Measurements from ENCODE around the gene GNB1L.

GNB1L gene

DNA sequence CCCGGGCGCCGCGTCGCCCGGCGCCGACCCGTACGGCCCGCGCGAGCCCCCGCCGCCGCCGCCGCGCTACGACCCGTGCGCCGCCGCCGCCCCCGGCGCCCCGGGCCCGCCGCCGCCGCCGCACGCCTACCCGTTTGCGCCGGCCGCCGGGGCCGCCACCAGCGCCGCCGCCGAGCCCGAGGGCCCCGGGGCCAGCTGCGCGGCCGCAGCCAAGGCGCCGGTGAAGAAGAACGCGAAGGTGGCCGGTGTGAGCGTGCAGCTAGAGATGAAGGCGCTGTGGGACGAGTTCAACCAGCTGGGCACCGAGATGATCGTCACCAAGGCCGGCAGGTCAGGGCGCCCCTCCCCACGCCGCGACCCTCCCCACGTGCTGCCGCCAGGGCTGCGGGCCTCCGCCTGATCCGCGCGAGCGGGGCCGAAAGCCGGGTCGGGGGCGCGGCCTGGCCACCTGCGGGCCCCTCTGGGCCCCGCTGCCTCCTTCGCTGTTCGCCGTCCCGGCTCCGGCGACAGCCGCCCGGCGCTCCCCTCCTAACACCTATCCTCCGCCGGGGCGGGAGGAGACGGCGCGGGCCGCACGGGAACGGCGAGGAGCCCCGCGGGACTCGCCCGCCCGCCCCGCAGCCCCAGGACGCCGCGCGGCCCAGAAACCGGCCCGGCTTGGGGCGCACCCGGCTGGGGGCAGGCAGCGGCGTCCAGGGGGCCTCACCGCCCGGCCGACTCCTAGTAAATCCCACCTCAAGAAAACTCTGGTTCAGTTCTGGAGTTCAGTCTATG is 93.5 kb downstream of the GNB1L start:
- DNase-seq = no peak

DNA sequence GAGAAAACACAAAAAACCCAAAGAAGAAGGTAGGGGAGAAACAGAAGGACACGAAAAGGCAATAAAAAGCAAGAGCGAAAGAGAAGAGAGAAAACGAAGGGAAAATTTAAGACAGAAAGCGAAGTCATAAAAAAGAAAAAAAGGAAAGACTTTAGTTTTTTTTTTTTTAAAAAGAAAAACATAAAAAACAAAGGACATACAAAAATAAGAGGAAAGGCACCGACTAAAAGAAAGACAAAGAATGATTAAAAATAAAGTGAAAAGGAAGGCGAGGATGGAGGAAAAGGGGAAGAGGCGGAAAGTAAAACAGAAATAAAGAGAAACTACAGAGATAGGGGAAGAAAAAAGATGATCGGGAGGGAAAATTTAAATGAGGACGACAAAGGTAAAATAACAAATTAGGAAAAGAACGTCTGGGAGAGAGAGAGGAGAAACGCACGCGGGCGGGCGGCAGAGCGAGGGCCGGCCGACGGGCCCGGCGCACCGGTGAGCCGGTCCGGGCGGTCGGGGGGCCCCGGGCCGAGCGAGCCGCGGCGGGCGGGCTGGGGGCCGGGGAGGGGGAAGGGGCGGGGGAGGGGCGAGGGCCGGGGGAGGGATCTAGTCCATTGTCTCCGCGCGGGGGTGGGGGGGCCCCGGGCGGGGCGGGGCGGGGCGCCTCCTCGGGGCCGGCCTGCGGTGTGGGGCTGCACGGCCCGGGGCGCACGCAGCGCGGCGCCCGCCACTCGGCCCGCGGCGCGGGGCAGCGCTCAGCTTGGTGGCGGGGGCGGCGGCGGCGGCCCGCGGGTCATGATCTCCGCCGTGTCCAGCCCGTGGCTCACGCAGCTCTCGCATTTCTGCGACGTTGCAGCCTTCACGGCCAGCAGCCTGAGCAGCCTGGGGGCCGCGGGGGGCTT is 94.4 kb downstream of the GNB1L start, which contains the start of gene TBX1:
TSS of gene TBX1 (plus strand) at position 721 of the 893 bp plus-strand sequence. CDS start at position 787, 66 bp downstream.
- DNase-seq = no peak

DNA sequence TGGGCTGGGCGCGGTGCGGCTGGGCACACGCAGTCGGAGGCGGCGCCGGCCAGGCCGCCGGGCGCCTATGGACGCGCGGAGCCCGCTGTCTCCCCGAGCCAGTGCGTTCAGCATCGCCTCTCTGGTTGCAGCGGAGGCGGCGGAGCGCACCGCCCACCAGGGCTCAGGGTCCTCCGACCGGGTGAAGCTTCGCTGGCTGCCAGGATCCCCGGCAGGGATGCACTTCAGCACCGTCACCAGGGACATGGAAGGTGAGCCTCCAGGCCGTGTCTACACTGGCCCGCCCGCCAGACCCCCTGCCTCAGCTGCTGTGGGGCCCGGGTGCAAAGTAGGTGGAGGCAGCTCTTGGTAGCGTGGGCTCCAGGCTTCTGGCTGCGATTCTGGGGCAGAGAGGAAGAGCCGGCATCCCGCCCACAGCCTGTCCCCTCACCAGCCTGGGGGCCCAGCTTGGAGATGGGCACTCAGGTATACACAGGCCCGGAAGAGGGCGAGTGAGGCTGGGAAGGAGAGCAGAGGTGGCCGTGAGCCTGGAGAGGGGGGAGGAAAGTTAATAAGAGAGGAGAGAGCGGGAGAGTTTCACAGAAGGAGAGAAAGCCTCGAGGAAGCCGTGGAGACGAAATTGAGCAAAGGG is 95.1 kb downstream of the GNB1L start:
- no peak for DNase-seq

DNA sequence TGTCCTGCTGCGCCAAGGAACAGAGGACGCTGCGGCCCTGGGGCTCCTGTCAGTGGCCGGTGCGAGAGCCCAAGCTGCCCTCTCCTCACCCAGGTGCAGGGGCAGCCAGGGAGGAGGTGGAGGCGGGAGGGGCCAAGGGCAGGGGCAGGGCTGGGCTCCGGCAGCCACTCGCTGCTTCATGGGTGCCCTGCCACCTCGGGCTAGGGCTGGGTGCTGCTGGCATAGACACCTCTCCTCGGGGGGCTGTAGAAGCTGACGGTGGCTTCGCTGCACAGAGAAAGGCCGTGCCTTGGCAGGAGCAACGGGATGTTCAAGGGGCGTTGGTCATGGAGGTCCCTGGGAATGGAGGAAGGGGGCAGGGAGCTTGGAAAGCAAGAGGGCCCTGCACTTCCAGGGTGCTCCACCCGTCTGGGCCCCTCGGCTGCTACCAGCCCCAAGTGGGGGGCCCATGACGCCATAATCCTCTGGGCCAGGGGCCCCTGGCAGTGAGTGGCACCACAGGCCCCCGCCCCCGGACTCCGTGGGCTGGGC is 95.7 kb downstream of the GNB1L start:
- DNase-seq = no peak

DNA sequence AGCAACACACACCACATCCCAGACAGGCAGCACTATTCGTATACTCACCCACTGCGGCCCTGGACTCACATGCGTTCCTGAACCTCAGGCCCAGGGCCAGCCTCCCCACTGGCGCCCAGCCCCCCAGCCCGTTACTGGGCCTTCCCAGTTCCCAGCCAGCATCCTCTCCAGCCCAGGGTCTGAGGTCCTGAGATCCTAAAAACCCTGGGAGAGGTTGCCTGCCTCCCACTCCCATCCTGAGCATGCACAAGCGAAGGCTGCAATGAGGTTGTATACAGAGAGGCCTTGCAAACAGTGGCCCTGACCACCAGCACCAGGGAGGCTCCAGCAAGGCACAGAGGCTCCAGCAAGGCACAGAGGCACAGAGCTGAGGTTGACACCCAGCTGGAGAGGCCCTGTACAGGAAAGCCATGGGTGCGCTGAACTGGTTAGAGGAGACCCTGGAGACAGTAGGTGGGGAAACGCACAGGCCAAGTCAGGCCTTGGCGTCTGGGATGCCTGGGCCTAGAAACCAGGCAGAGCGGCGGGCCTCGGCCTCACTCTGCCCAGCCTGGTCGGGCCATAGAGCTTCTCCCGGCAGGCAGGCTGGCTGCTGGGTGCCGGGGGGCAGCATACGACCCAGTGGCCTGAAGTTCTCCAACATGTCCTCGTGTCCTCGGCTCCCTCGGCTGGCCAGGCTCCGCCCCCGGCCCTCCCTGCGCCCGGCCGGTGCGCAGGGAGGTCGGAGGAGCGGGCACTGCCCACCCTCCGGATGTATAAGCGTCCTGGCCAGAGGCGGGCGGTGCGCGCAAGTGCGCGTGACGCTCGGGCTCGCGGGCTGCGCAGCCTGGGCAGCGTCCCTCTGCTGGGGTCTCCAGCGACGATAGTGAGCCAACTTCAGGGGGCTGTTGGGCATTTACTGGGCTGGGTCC is 96.4 kb downstream of the GNB1L start:
- no peak for DNase-seq

DNA sequence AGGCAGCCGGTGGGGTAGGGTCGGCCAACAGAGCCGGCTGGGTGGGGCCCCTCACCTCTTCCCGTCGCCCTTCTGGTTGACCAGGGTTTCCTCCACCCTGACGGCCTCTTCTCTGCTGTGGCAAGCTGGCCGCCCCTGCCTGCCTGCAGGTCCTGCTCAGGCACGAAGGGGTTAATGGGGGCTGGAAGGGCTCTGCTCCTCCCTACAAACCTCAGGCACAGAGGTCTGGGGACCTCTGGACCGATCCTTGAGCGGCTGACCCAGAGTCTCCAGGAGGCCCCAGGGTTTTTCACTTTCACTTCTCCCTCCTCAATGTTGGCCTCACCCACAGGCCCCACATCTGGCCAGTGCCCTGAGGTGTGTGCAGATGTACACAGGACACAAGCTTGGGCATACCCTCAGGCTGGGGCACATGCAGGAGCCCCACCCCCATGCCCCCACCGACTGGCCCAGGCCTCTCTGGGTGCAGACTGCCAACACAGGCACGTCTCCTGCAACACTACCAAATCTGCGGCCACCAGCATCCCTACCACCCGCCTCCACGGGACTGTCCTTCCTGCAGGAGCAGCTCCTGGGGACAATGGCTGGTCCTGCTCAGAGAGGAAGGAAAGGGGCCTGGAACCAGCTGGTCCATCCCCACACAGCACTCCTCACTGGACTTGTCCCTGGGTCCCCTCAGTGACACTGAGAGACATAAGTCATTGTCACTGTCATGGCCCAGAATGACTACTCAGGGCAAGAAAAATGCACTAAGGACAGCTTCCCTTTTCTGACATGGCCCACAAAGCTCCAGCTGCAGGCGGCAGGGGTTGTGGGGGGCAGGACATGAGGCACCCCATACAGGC is 97.3 kb downstream of the GNB1L start:
- DNase-seq = no peak

DNA sequence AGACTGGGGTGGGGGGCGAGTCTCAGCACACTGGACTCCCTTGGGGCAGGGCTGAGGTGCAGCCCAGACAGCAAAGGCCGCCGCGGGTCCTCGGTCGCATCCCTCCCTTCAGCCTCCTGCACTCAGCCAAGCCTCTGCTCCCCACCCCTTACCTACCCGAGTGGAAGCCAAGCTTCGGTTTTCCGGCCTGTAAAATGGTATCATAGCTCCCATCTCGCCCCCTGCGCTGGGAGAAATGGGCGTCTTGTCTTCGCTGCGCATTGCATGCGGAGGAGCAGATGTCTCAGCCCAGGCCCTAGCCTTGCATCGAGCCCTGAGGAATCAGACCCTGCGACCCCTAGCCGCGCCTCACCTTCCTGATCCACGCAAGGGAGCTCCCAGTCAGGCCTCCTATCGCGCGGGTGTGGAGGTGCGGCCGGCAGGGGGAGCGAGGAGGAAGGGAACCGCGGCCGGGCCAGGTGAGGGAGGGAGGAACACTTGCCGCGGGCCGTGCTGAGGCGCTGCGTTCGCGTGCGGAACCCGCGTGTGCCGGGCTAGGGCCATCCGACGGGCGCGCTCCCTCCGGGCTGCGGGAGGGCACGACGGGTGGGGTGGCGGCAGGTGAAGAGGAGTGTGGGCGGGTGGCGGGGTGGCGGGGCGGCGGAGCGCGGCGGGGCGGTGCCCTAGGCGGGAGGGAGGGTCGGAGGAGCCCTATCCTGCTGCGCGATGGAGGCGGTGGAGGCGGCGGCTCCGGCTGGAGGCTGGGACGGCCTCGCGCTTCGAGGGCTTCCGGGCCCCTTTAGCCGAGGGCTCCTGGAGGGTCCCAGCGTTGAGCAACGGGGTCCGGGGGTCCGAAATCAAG is 98.2 kb downstream of the GNB1L start:
- DNase-seq = no peak

DNA sequence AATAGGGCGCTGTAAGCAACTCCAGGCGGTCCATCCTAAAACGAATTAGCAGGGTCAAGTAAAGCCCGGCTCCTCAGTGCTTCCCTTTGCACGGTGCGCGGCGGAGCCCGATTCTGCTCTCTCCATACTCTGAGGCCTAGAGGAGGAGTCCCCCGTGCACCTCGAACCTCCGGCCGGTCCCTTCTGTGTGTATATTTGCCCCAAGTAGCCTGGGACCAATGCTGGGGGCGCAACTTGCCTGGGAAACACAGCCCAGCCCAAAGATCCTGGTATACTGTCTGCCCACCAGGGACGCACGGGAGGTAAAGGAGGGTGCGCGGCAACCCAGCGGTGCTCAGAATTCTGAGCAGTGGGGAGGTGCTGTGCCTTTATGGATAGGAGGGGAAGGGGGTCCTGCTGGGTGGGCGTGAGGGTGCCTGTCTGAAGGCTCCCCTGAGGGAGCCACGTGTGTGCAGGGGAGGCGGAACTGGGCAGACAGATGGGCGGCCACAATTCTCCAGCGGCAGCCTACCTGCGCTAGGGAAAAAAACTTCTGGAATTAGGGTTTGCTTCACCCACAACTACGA is 98.9 kb downstream of the GNB1L start:
- DNase-seq = no peak

DNA sequence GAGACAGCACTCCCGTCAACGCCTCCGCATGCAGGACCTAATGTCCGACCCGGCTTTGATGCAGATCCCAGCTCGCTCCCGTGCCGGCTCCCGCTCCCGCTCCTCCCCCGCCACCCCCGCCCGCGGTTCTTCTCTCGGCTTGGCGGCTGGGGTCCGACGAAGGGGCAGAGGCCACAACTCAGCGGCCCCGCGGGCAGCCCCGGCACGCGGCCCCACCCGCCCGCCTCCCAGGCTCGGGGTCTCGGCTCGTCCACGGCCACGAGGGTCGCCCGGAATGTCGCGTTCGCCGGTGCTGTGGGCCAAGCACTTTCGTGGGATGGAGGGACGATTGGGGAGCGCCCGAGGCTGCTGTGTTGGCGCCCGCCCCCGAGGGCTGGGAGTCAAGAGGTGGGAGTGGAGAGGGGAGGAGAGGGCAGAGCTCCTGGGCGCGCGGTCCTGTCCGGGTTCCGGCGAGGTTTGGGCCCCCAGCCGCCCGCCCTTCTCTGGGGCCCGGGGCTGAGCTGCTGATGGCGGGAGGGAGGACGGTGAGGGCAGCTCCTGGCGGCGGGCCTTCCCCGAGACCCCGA is 99.4 kb downstream of the GNB1L start:
- no peak for DNase-seq

DNA sequence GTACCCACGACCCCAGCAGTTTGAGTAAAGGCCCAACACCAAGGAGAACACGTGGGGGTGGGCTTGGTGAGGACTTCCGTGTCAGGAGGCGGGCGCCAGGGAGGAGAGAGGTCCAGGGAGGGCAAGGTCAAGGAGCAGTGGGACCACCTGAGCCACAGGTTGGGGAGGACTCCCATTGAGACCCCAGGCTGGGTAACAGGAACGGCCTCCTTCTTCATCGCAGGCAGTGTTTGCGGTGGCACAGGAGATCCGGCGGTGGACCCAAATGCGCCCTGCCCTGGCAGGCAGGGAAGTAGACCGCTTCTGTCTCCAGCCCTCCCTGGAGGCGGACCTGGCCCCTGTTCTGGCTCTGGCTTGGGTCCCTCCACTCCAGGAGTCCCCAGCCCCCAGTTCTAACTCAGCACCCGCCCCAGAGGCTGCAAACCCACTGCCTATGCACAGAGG is 100.0 kb downstream of the GNB1L start:
- no peak for DNase-seq

DNA sequence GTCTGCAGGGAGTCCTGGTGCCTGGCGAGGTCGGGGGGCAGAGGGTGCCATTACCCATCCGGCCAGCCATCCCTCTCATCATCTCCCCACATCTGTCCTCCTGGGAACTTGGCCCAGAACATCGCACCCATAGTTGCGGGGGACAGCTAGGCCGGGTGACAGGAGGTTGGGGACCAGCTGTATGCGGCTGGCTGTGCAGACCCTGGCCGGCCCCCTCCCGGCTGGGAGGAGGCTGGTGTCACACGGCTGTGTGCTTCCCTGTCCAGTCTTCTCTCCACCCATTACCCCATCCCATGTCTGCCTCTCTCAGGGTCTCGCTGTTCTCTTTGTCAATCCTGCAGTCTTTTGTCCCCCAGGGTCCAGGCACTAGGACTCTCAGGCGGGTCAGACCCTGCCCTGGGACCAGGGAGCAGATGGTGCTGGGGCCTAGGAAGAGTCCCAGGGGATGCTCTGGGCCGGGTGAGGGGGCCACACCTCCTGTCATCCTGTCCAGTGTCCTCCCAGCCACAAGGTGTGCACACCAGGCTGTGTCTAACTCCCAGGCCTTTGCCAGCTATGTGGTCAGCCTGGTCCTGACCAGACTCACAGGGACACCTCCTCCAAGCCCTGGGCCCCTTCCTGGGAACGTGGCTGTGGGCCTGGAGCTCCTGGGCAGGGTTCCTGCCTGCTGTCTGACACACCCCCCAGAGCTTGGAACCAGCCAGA is 100.5 kb downstream of the GNB1L start:
- no peak for DNase-seq

DNA sequence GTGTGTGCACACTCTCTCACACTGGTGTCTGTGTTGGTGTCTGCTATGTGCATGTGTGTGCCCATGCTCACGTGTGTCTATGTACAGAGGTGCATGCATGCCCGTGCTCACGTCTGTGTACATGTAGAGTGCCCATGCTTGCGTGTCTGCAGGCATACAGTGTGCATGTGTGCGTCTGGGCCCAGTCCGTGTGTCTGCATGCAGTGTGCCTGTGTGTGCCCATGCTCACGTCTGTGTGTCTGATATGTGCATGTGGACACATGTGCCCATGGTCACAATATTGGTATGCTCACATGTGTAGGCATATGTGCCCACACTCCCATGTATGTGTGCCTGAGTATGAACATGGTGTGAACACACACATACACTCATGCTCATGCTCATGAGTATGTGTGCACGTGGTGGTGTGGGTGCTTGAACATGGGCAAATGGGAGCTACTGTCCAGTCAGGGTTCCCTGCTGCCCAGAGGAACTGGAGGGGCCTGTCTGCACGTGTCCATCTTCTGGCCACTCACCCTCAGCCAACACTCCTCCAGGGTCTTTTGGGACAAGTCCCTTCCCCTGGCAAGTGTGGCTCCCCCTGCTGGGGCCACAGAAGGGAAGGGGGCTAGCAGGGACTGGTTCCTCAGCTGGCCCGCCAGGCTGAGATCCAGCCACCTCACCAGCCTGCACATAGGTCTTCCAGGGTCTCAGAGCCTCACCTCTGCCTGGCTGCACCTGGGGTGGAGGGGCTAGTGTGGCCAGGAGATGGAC is 101.4 kb downstream of the GNB1L start:
- no peak for DNase-seq

DNA sequence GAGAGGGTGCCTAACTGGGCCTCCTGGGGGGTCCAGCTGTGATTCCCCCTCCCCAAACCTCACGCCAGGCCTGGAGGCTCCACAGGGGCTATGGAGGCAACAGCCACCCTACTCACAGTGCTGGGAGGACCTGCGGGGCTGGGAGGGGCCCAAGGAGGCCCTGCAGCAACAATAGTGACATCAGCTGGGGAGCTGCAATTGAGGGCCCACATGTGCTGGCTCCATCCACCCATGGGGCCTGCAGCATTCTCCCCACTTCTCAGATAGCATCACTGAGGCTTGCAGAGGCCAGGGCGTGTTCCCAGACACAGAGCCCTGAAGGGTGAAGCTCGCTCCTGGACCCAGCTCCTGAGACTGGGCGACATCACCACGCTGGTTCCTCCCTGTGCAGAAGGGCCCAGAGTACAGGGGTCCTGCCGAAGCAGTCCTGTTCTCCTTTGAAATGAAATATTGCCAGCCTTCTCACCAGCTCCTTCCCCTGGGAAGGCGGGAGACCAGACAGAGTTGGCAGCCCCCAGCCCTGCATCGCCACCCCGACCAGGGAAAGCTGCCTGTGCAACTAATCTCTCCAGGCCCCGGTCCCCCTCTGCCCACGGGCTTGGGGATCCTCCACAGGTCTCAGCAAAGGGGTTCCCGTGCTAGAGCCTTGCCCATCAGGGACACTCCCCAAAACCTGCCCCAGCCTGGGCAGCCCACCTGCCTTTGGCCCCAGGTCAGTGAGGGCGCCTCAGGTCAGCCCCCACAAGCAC is 103.0 kb downstream of the GNB1L start:
- DNase-seq = no peak

DNA sequence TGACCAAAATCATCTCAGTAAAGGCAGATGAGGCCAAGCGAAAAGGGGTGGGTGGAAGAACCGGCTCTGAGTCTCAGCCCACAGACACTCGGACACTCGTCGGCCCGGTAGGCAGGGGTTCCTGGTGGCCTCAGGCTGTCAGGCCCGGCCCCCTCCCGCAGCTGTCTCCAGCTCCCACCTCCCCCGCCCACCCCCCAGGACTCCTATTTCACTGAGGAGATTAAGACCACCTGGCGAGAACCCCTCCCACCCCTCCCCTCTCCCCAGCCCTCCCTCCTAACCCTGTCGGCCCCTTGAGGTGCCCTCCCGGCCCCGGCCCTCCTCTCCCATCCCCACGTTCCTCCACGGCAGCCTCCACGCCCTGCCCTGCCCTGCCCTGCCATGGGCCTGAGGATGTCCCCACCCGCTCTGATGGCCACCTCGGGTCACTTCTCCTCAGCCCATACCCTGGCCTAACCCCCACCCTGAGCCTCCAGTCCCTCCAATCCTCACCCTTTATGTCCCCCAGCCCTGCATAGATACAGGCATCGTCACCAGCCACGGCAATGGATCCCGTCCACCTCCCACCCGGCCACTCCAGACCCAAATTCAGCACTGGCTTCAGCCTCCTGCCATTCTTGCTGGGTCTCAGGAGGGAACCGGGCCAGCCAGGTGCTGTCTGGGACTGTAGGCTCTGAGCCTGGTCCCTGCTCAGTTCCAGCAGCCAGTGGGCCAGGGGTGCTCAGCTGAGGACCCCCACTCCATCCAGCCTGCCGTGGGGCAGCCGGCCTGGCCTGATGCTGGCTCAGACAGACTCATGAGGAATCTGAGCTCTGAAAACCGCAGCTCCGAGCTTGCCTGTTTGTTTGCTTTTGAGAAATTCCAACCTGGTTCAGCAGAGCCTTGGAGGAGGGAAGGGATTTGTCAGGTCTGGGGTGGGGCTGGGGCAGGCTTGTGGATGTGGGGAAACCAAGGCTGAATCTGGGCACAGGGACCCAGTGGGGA is 103.9 kb downstream of the GNB1L start:
- DNase-seq = peak; percentile 39

DNA sequence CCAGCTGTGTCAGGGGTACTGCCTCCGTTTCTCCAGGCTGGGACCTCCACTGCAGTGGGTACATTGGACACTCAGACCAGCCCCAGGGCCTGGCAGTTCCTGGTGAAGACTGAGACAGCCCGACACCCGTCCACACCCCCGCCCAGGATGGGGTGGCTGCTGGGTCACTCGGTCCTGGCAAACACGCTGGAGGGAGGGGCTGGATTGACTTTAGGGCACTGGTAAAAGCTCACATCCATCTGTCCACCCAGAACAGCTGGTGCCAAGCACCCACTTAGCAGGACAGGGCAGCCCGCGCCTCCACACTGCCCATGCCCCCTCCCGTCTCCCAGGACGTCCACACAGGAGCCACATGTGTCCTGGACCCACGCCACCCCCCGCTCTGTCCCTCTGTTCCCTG is 104.8 kb downstream of the GNB1L start:
- no peak for DNase-seq

All from fibroblast of skin of back (primary cell).